Peyer's patch (tissue), 4 donors: Measurements from ENCODE around the gene CST4.

Experiments used
- CTCF ChIP-seq, 6 experiments: fragments of 450-650 bp in 4 of 6; fragments of 200-600 bp in 2 of 6; sonication (generic) in 1 of 6; IDR thresholded peaks; one replicate each; pipeline ENCODE4 v1.5.1; 2017 to 2019; ENCODE audit warnings: antibody characterized with exemption in 6 of 6, mild to moderate bottlenecking in 3 of 6, moderate library complexity in 1 of 6
- POLR2A ChIP-seq, 2 donors: fragments of 450-650 bp; IDR thresholded peaks; one replicate each; pipeline ENCODE4 v1.5.1; 2017; ENCODE audit warnings: antibody characterized with exemption in 2 of 2, mild to moderate bottlenecking in 2 of 2, moderate library complexity in 2 of 2

- TF ChIP-seq CTCF (IDR thresholded peaks at IDR 0.05) (no peak), POLR2A (IDR thresholded peaks at IDR 0.05) (no peak)
Measured at GRCh38 chr20:23671479-23671878, 17.4 kb downstream of the CST4 start.
